NOMO-1 (cell line): ENCODE data around the gene DMC1.
"Not testable (repeated sequence)": the region's sequence is repeated elsewhere in the genome, so short reads cannot be mapped to it uniquely, and the experiment has no call there.

ENCODE experiments used
- DNase-seq, 2 experiments: peaks; one replicate each; lab custom pipeline; 2025; ENCODE audit not compliant: unreplicated experiment in 2 of 2; lab: John Stamatoyannopoulos, UW

Gene DMC1

GRCh38 chr22:38569972-38570778 lies at the start of gene DMC1:
DMC1 (minus strand) TSS chr22:38570183; CDS start chr22:38568256, 1,927 bp downstream.
- peak; percentile 80 to 94 for DNase-seq

DNA sequence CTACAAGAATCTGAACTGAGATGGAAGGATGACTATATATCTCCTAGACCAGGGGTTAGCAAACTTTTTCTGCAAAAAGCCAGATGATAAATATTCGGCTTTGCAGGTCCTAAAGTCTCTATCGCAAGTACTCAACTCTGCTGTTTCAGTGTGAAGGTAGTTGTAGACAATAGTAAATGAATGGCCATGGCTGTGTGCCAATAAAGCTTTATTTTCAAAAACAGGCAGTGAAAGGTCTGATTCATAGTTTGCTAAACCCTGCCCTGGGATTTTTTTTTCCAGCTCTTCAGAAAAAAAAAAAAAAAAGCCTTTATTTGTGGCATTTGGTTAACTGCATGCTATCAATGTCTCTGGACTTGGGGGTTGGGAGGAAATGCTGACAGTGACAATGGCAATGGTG lies 48.7 kb upstream of the DMC1 start:
- DNase-seq = no peak

GRCh38 chr22:38618258-38618657 lies 48.3 kb upstream of the DMC1 start:
- no peak for DNase-seq

GRCh38 chr22:38615064-38615405 lies 45.1 kb upstream of the DMC1 start:
- not testable (repeated sequence) for DNase-seq

- no peak for DNase-seq
These were observed 44.5 kb upstream of the DMC1 start for GRCh38 chr22:38614332-38615063.

- no peak for DNase-seq
These were observed 43.6 kb upstream of the DMC1 start for GRCh38 chr22:38613588-38613987.

DNA sequence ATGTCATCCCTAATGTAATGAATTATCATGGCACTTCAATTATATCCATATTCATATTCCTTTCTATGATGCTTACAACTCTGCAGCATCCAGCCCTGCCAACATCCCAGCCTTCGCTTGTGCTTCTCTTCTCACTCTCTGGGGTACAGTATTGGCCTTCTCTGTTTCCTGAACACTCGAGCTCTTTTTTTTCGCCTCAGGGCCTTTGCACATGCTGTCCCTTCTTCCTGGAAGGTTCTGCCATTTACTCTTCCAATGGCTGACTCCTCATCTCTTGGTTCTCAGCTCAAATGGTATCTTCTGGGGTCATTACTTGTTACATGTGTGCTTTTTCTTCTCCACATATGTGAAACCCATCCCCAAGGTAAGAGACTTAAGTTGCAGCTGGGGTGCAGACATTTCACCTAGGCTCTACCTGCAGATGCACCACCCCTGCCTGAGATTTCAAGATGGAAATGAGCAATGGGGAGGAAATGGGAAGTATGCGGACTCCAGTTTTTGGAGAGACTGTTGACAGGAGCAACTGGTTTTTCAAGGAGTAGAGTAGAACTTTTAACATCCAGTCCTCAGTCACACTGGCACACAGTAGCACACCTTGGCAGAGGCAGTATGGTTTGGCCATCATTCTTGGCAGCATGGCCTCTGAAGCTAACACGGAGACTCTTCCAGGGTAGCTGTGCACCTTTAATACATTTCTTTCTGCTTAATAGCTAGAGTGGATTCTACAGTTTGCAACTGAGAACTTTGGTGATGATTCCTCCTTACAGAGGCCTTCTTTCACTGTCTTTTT lies 42.4 kb upstream of the DMC1 start:
- DNase-seq = no peak

- DNase-seq = no peak
These were observed 41.6 kb upstream of the DMC1 start for GRCh38 chr22:38611559-38611958.

- DNase-seq = no peak
These were observed 40.3 kb upstream of the DMC1 start for GRCh38 chr22:38610234-38610633.

- DNase-seq = no peak
These were observed 39.2 kb upstream of the DMC1 start for GRCh38 chr22:38608992-38609750.

DNA sequence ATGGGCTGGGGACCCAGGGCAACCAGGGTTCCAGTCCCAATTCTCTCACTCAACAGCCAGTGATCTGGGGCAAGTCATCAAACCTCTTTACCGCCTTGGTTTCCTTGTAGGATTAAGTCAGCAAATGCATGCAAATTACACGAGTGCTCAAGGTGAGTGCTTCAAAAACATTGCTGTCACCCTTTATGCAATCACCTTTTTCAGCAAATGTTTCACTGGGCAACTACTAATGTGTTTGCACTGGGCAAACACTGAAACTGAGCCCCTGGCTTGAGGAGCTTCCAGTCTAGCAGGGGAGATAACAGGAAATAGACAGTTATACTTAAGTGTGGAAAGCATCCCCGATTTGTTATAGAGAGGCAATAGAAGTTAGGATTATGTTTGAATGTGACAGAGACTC lies 37.7 kb upstream of the DMC1 start:
- no peak for DNase-seq

DNA sequence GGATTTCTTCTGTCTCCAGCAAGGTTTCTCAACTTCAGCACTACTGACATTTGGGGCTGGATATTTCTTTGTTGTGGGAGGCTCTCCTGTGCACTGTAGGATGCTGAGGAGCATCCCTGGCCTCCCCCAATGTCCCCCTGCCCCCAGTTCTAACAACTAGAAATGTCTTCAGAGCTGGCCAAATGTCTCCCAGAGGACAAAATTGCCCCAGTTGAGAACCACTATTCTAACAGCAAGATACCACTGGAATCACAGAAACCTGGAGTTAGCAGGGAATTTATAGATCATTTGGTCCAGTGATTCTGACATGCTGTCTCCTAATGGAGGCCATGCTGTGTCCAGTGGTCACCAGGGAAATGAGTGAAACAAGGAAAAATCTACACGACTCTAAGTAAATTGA lies 32.2 kb upstream of the DMC1 start:
- DNase-seq = no peak

DNA sequence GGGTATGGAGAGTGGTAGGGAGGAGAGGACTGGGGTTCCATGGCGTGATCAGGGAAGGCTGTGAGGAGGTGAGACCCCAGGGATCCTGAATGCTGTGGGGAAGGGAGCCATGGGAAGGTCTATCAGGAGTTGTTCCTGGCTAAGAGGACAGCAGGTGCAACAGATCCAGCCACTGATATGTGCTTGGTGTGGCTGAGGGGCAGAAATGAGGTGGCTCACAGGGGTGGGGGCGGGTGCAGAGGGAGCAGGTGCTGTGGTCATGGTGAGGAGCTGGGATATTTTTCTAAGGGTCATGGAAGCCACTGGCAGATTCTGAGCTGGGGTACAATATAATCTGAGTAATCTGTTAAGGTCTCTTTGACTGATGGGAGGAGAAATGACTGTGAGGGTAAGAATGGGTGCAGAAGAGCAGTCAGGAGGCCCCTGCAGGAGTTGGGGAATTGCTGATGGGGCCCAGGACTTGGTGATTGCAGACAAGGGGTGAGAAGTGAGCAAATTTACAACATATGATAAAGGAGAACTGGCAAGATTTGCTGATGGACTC lies 31.3 kb upstream of the DMC1 start:
- DNase-seq = no peak

DNA sequence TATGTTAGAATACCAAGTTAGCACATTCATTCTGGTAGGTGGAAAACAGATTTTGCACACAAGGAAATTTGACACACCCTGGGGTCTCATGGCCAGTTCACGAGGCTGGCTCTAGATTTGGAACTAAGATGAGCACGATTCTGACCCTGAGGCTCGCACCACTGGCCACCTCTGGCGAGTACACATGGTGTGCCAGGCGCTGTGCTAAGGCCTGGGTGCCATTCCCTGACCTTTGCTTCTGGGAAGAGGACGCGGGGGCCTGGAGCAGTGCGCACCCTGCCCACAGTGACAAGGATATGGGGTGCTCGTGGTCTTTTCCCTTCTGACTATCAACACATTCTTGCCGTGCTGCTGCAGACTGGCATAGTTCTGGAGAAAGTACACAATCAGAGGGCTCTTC lies 29.5 kb upstream of the DMC1 start:
- DNase-seq = no peak

DNA sequence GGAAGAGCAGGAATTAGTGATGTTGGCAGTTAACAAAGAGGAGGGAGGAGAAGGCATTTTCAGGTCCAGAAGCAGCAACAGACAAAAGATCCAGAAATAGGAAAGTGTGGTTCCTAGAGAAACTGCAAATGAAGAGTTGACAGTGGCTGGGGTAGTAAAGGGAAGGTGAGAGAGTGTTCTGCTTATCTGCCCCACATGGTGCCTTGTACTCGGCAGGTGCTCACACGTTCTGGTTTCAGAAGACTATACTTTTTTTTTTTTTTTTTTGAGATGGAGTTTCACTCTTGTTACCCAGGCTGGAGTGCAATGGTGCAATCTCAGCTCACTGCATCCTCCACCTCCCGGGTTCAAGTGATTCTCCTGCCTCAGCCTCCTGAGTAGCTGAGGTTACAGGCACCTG lies 12.9 kb upstream of the DMC1 start:
- not testable (repeated sequence) for DNase-seq

DNA sequence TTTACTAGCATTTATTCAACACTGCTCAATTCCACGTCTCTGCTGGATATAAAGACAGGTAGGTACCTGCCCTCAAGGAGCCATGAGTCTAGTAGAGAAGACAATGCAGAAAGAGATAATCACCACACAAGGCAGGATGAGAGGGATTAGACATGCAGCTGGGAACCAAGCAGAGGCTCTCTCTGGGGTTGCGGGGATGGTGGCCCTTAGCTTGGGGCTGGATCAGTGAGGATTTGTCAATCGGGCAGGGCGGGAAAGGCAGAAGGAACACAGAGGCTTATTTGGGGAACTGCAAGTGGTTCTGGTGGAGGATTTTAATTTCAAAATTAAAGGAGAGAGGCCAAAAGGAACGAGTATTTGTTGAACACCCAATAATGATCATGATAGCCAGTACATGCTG lies 8.5 kb upstream of the DMC1 start:
- no peak for DNase-seq

GRCh38 chr22:38572065-38572464 lies 2.1 kb upstream of the DMC1 start:
- peak; percentile 36 to 74 for DNase-seq

- DNase-seq = peak in 1 of 2 experiments; percentile 58
These were observed 889 bp upstream of the DMC1 start for GRCh38 chr22:38570779-38571364.

DNA sequence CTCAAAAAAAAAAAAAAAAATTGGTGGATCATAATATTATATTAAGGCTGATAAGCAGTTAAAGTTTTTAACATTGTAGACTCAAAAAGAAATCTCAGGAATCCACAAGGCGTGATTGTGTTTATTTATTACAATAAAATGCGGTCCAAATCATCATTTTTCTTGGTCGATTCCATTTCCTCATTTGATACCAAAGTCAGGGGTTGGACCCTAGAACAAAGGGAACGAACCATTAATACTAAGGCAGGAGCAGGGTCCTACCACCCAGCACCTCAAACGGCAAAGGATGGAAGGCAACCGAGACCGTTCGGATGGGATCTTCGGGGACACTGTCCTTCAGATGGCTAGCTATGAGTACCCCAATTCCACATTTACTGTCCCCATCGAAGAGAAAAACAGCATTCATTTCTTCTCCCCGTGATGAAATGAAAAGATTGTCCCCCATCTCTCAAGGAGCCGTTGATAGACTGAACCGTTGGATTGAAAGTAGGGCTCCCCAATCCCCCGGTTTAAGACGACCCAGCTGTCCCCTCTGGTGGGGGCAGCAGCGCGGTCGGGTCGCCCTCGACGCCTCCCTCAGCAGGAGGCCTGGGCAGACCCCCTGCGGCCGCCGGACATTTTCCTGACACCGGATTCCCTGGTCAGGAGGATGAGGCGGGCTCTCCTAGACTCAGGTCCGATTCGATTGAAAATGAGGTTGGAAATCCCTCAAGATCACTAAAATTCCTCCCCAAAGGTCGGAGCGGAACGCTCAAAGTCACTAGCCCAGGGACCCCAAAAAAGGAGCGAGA lies 607 bp downstream of the DMC1 start:
- DNase-seq = no peak
